ENCODE measurements around the gene SYNPO2.

GRCh38 chr4:119008761-119009160 is 120.1 kb downstream of the SYNPO2 start:
- TF ChIP-seq POLR2AphosphoS5 (IDR thresholded peaks at IDR 0.05; ENCODE audit: low read depth, low read length), result no peak
- TF ChIP-seq SIN3A (IDR thresholded peaks at IDR 0.05; ENCODE audit: borderline replicate concordance, insufficient read depth, low read length), result no peak
- TF ChIP-seq REST (IDR thresholded peaks at IDR 0.05; ENCODE audit: insufficient read depth in 1 of 2, low read depth in 2 of 2, low read length in 2 of 2), result no peak
